Fibroblast of lung (primary cell): Measurements from ENCODE around the gene KRT71.

Source experiments
- EZH2 ChIP-seq: IDR thresholded peaks from 2 replicates; pipeline ENCODE4 v1.5.1; 2012; ENCODE audit warnings: low read length, control low read depth, mild to moderate bottlenecking; ENCODE audit errors: missing control alignments
- TF ChIP-seq, protein P1 (sequence below), 2 donors: IDR thresholded peaks in 1 of 2; conservative IDR thresholded peaks in 1 of 2; 1 replicate in 1 of 2; 2 replicates in 1 of 2; pipeline ENCODE4 v1.5.1; 2011 to 2012; ENCODE audit warnings: low read length in 2 of 2, control low read depth in 1 of 2, inconsistent platforms in 1 of 2, low read depth in 1 of 2, mild to moderate bottlenecking in 1 of 2

DNA sequence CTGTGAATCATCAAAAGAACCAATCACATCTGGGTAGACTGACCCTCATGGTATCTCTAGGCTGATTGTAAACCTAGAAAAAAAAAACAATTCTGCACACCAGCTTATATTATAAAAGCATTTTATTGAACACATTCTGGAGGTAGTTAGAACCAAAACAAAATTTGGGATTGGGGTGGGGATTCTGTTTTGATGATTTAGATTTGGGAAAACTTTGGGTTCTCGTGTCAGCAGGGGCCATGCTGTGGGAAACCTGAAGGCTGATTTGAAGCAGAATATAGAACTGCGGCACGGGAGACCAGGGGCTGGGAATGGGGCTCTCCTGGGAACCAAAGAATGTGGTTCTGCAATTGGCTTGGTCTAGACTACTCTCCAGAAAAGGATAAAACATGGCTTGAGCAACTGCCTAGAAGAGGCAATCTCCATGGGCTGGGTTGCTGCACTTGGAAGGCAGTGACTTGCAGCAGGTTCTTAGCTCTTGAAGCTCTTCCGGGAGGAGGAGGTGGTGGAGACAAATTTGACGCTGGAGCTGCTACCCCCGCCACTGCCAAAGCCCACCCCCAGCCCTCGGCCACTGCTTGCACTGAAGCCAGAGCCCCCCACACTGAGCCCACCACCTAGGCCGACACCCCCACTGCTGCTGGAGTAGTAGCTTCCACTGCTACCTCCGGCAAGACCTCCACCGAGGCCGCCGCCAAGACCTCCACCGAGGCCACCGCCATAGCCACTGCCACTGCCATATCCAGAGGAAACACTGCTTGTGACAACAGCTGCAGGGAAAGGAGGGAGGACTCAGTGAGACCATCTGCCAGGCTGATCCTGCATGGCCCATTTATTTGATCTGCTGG lies 38.2 kb downstream of the KRT71 start:
- TF ChIP-seq, protein P1, sequence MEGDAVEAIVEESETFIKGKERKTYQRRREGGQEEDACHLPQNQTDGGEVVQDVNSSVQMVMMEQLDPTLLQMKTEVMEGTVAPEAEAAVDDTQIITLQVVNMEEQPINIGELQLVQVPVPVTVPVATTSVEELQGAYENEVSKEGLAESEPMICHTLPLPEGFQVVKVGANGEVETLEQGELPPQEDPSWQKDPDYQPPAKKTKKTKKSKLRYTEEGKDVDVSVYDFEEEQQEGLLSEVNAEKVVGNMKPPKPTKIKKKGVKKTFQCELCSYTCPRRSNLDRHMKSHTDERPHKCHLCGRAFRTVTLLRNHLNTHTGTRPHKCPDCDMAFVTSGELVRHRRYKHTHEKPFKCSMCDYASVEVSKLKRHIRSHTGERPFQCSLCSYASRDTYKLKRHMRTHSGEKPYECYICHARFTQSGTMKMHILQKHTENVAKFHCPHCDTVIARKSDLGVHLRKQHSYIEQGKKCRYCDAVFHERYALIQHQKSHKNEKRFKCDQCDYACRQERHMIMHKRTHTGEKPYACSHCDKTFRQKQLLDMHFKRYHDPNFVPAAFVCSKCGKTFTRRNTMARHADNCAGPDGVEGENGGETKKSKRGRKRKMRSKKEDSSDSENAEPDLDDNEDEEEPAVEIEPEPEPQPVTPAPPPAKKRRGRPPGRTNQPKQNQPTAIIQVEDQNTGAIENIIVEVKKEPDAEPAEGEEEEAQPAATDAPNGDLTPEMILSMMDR (conservative IDR thresholded peaks at IDR 0.05 in 1 of 2, IDR thresholded peaks at IDR 0.05 in 1 of 2; ENCODE audit: low read depth in 1 of 2, low read length in 2 of 2) = no peak
- no peak for TF ChIP-seq EZH2
